PFSK-1 (cell line): ENCODE data around the gene RALA.

ENCODE experiments used
- FOXP2 ChIP-seq: optimal IDR thresholded peaks from 2 replicates; pipeline ENCODE3; 2011; ENCODE audit warnings: borderline replicate concordance, control low read depth, inconsistent platforms; ENCODE audit not compliant: insufficient read depth; ENCODE audit errors: extremely low read length, extremely low read depth
- POLR2AphosphoS5 ChIP-seq: IDR thresholded peaks from 2 replicates; pipeline ENCODE4 v1.6.1; 2012; ENCODE audit warnings: low read depth, mild to moderate bottlenecking, control low read depth, low read length, moderate library complexity
- REST ChIP-seq, 2 experiments: IDR thresholded peaks; 2 replicates each; pipeline versions ENCODE4 v1.6.1 to v1.8.0; 2011 to 2012; ENCODE audit warnings: low read depth in 2 of 2, low read length in 2 of 2, control low read depth in 1 of 2, inconsistent platforms in 1 of 2, mild to moderate bottlenecking in 1 of 2, moderate library complexity in 1 of 2; ENCODE audit not compliant: insufficient read depth in 1 of 2
- SIN3A ChIP-seq: IDR thresholded peaks from 2 replicates; pipeline ENCODE4 v1.6.1; 2012; ENCODE audit warnings: mild to moderate bottlenecking, low read length, moderate library complexity, borderline replicate concordance; ENCODE audit not compliant: insufficient read depth
- TAF1 ChIP-seq: IDR thresholded peaks from 2 replicates; pipeline ENCODE4 v1.6.1; 2012; ENCODE audit warnings: low read length, control low read depth, borderline replicate concordance; ENCODE audit not compliant: insufficient read depth

The RALA gene

GRCh38 chr7:39750253-39751077 is 127.1 kb downstream of the RALA start:
- no peak for TF ChIP-seq SIN3A
- TF ChIP-seq POLR2AphosphoS5 = no peak
- no peak for TF ChIP-seq FOXP2
- TF ChIP-seq REST (IDR thresholded peaks at IDR 0.05; ENCODE audit: insufficient read depth in 1 of 2, low read depth in 2 of 2, low read length in 2 of 2) = no peak
- TF ChIP-seq TAF1 = no peak

- TF ChIP-seq TAF1 = no peak
- TF ChIP-seq POLR2AphosphoS5 = no peak
- TF ChIP-seq FOXP2 = no peak
- TF ChIP-seq REST (IDR thresholded peaks at IDR 0.05; ENCODE audit: insufficient read depth in 1 of 2, low read depth in 2 of 2, low read length in 2 of 2) = no peak
- no peak for TF ChIP-seq SIN3A
Observed at GRCh38 chr7:39753823-39754325, 130.5 kb downstream of the RALA start.

DNA sequence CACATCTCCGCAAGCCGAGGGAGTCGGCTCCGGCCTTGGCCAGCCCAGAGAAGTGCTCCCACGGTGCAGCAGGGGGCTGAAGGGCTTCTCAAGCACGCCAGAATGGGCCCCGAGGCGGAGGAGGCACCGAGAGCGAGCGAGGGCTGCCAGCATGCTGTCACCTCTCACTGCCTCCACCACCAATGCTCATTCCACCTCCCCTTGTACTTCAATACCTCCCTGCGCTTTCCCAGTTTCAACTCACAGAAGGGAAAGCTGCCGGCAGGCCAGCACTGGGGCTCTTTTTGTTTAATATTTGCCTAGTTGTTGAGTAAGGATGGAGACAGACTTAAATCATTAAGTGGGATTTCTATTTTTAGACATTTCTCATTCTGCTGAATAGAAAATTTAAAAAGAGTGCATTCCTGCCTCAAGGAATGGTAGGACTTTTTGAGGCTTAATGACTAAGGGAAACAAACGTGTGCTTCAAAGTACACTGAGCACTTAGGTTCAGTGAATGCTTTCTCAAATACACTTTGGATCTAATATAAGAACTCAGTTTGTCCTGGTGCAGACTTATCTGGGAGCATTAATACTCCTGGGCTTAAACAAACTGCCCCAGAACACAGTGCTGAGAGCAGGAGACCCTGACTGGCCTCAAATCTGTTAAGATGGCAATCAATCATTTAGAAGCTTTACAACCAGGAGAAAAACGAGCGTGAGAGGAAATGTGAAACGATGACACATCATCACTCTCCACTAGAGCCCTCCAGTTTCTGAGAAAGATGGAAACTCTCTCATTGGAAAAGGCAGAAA is 131.2 kb downstream of the RALA start:
- TF ChIP-seq FOXP2 (no peak), POLR2AphosphoS5 (no peak), REST (IDR thresholded peaks at IDR 0.05; ENCODE audit: insufficient read depth in 1 of 2, low read depth in 2 of 2, low read length in 2 of 2) (no peak), TAF1 (no peak), SIN3A (no peak)

- TF ChIP-seq POLR2AphosphoS5 (no peak), FOXP2 (no peak), TAF1 (no peak), REST (IDR thresholded peaks at IDR 0.05; ENCODE audit: insufficient read depth in 1 of 2, low read depth in 2 of 2, low read length in 2 of 2) (no peak), SIN3A (no peak)
Observed at GRCh38 chr7:39757604-39758003, 134.2 kb downstream of the RALA start.
